Fibroblast of villous mesenchyme (primary cell): ENCODE data around the gene LMO7. TPM values are rescaled to one million over a fixed set of nuclear protein-coding genes. Genes with fewer than 3 reads are reported as not detected.

ENCODE experiments used
- DNase-seq: peaks from one replicate; pipeline ENCODE4 v3.0.0-alpha.2; 2010; ENCODE audit warnings: low read depth
- H3K4me3 ChIP-seq: 2 replicates; pipeline ENCODE4 v1.5.1; 2011; ENCODE audit warnings: low read depth, mild to moderate bottlenecking, low read length
- total RNA-seq: library from RNA; depleted of rRNA; stranded (reverse); fragments of >200 nt; gene quantifications from 2 replicates; pipeline ENCODE4 v1.2.3, GENCODE V29; 2012
- TF ChIP-seq, protein P1 (sequence below): IDR thresholded peaks from 2 replicates; pipeline ENCODE4 v1.5.1; 2012; ENCODE audit warnings: low read depth, mild to moderate bottlenecking, low read length; ENCODE audit not compliant: insufficient read depth

Gene LMO7
- total RNA-seq, 1 donor, result 174 TPM

GRCh38 chr13:75784003-75784402, 147.9 kb downstream of the LMO7 start:
- TF ChIP-seq, protein P1, sequence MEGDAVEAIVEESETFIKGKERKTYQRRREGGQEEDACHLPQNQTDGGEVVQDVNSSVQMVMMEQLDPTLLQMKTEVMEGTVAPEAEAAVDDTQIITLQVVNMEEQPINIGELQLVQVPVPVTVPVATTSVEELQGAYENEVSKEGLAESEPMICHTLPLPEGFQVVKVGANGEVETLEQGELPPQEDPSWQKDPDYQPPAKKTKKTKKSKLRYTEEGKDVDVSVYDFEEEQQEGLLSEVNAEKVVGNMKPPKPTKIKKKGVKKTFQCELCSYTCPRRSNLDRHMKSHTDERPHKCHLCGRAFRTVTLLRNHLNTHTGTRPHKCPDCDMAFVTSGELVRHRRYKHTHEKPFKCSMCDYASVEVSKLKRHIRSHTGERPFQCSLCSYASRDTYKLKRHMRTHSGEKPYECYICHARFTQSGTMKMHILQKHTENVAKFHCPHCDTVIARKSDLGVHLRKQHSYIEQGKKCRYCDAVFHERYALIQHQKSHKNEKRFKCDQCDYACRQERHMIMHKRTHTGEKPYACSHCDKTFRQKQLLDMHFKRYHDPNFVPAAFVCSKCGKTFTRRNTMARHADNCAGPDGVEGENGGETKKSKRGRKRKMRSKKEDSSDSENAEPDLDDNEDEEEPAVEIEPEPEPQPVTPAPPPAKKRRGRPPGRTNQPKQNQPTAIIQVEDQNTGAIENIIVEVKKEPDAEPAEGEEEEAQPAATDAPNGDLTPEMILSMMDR, result no peak
- DNase-seq, result no peak
- no peak overlapping the region for H3K4me3 ChIP-seq

DNA sequence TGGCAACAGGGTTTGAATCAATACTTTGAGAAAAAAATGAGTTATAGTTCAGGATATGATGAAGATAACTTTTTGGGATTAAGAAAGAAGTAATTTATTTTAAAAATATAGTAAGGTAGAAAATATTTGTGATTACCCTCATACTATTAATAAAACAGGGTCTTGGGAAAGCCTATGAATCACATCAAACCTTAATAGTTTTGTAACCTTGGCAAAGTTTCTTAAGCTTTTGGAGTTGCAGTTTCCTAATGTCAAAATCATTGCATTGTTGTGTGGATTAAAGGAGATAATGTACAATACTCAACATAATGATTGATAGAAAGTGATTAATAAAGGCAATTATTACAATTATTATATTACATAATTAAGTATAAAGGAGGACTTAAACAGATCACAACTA, 149.0 kb downstream of the LMO7 start:
- TF ChIP-seq, protein P1, result no peak
- DNase-seq, result no peak
- H3K4me3 ChIP-seq, result no peak overlapping the region

DNA sequence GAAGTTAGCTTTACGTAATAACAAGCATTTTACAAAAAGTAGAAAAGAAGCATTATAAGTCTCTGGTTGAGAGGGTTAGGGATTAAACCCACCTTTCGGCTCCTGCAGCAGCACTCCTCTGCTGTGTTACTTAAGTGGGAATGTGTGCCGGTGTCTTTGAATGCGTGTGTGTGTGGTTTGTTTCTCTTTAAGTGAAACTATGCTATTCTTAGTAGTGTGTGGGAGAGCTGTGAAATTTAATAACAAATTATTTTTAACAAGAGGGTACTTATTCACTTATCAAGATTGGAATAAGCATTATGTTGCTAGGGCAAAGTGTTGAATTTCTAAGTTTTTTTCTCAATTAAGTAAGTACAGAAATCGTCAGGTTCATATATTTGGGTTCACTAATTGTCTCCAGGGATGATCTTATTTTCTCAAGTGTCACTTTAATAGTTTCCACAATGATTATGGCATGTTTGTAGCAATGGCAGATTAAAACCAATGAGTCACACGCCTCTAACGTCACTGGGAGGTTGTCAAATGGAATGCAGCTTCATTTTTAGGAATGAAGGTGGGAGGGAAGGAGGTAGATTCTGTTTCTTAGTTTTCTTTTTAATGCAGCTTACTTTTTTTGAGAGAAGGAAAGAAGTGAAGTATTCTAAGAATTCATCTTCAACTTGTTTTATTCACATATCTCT, 151.3 kb downstream of the LMO7 start:
- H3K4me3 ChIP-seq, result no peak overlapping the region
- TF ChIP-seq, protein P1, result no peak
- DNase-seq, result peak; percentile 81

DNA sequence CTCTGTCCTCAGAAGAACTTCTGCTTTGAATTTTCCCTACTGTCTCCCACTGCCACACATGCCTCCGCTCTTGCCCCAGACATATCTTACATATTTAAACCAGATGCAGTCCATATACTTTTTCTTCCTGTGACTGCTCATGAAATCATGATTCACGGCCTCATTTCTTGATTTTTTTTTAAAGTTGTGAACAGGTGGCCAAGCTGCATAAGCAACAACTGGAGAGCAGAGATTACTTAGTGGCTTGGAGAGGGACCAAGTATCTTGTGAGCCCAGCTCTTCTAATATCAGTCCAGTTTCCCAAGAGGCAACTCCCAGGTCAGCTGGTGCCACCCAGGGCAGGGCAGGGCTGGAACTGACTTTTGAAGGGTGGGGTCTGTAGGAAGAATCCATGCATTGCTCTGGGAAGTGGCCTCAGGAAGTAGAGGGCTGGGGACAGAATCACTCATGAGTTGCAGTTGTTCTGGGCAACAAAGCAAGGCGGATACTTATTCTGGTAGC, 152.4 kb downstream of the LMO7 start:
- TF ChIP-seq, protein P1, result no peak
- peak overlapping the region; percentile 19 for H3K4me3 ChIP-seq
- DNase-seq, result peak; percentile 98

GRCh38 chr13:75789451-75790197, 153.5 kb downstream of the LMO7 start:
- TF ChIP-seq, protein P1, result no peak
- H3K4me3 ChIP-seq, result peak overlapping the region; percentile 19
- DNase-seq, result no peak

DNA sequence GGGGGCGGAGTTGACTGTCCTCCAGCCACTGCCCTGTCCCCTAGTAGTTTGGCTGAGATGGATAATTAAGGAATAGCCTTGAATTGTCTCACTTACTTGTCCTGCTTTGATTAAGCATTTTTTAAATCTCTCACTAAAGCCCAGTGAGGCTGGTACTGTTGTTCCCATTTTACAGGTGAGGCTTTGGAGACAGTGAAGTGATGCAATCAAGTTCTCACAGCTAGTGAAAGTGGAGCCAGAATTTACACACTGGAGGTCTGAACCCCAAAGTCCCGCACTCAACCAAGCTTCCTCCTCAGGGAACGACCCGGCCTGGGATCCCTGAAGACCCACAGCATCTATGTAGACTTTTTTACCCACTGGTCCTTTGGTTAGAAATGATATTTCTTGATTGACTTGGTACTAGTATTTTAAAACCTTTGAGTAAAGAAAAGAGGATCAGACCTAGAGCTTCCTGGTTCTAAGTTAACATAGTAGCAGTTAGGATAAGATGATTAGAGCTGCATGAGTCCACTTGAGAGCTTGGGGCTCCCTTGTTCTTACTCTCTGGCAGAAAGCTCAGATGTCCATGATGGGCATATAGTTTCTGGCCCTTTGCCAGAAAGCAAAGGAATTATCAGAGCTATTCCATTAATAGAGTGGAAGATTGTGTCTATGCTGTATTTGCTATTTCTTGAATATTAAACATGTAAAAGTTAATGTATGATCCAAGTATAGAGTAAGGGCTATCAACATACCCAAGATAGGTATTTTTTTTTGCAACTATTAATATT, 154.3 kb downstream of the LMO7 start:
- H3K4me3 ChIP-seq, result no peak overlapping the region
- TF ChIP-seq, protein P1, result no peak
- DNase-seq, result no peak
